ENCODE measurements around the gene BSCL2. TPM values are rescaled to one million over a fixed set of nuclear protein-coding genes. Genes with fewer than 3 reads are reported as not detected.
A peak's percentile ranks its signal among the peaks of the same experiment; 100 is the strongest.

Gene BSCL2
- total and polyA plus RNA-seq, 2 of the 13 experiments (the other 11 are each of a cell fraction or from before 2014, with no cell fraction given), result 19.5 to 21.1 TPM

DNA sequence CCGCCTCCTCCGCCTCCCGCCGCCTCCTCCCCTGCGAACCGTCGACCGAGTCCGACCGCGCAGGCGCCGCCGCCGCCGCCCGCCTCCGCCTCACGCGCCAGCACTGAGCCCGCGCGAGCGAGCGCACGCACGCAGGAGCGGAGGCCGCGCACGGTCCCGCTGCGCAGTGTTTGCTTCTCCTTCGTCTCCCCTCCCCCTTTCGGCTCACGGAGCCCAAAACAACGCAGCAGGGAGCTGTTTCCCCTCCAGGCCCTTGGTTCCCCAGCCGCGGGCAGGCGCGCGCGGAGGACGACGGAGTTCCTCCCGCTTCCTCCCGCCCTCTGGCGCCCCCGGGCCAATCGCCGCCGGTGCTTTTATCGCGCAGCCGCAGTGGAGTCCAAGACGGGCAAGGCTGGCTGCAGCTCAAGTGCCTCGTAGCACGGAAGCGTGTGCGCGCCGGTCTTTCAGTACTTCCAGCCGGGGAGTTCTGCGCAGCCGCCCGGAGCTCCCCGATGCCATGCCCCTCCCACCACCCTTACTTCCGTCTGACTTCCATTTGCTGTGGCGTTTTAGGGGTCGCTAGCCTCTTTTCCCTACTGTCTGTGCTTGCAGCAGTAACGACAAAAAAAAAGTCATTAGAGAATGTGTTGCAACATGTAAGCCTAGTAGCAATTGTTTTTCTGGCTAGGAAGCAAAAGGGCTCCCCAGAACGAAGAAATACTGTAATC, 20.1 kb upstream of the BSCL2 start, which contains the start of gene HNRNPUL2 (continued):
- TF ChIP-seq, protein P1, sequence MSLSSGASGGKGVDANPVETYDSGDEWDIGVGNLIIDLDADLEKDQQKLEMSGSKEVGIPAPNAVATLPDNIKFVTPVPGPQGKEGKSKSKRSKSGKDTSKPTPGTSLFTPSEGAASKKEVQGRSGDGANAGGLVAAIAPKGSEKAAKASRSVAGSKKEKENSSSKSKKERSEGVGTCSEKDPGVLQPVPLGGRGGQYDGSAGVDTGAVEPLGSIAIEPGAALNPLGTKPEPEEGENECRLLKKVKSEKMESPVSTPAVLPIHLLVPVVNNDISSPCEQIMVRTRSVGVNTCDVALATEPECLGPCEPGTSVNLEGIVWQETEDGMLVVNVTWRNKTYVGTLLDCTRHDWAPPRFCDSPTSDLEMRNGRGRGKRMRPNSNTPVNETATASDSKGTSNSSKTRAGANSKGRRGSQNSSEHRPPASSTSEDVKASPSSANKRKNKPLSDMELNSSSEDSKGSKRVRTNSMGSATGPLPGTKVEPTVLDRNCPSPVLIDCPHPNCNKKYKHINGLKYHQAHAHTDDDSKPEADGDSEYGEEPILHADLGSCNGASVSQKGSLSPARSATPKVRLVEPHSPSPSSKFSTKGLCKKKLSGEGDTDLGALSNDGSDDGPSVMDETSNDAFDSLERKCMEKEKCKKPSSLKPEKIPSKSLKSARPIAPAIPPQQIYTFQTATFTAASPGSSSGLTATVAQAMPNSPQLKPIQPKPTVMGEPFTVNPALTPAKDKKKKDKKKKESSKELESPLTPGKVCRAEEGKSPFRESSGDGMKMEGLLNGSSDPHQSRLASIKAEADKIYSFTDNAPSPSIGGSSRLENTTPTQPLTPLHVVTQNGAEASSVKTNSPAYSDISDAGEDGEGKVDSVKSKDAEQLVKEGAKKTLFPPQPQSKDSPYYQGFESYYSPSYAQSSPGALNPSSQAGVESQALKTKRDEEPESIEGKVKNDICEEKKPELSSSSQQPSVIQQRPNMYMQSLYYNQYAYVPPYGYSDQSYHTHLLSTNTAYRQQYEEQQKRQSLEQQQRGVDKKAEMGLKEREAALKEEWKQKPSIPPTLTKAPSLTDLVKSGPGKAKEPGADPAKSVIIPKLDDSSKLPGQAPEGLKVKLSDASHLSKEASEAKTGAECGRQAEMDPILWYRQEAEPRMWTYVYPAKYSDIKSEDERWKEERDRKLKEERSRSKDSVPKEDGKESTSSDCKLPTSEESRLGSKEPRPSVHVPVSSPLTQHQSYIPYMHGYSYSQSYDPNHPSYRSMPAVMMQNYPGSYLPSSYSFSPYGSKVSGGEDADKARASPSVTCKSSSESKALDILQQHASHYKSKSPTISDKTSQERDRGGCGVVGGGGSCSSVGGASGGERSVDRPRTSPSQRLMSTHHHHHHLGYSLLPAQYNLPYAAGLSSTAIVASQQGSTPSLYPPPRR (CRISPR knock-in tag; IDR thresholded peaks at IDR 0.05; ENCODE audit: borderline replicate concordance), result peak; percentile 53; the same call in 1 of the 2 replicates
- TF ChIP-seq CEBPB (IDR thresholded peaks at IDR 0.05; ENCODE audit: borderline replicate concordance, low read depth, low read length), result no peak
- TF ChIP-seq, protein P2, sequence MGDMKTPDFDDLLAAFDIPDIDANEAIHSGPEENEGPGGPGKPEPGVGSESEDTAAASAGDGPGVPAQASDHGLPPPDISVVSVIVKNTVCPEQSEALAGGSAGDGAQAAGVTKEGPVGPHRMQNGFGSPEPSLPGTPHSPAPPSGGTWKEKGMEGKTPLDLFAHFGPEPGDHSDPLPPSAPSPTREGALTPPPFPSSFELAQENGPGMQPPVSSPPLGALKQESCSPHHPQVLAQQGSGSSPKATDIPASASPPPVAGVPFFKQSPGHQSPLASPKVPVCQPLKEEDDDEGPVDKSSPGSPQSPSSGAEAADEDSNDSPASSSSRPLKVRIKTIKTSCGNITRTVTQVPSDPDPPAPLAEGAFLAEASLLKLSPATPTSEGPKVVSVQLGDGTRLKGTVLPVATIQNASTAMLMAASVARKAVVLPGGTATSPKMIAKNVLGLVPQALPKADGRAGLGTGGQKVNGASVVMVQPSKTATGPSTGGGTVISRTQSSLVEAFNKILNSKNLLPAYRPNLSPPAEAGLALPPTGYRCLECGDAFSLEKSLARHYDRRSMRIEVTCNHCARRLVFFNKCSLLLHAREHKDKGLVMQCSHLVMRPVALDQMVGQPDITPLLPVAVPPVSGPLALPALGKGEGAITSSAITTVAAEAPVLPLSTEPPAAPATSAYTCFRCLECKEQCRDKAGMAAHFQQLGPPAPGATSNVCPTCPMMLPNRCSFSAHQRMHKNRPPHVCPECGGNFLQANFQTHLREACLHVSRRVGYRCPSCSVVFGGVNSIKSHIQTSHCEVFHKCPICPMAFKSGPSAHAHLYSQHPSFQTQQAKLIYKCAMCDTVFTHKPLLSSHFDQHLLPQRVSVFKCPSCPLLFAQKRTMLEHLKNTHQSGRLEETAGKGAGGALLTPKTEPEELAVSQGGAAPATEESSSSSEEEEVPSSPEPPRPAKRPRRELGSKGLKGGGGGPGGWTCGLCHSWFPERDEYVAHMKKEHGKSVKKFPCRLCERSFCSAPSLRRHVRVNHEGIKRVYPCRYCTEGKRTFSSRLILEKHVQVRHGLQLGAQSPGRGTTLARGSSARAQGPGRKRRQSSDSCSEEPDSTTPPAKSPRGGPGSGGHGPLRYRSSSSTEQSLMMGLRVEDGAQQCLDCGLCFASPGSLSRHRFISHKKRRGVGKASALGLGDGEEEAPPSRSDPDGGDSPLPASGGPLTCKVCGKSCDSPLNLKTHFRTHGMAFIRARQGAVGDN (CRISPR knock-in tag; IDR thresholded peaks at IDR 0.05), result peak; percentile 96
- 0 out of 2 replicates have a peak, but pooled peaks have one; percentile 34 for TF ChIP-seq STAT5B (CRISPR knock-in tag; IDR thresholded peaks at IDR 0.05)
- no peak for TF ChIP-seq HNF4G (IDR thresholded peaks at IDR 0.05; ENCODE audit: borderline replicate concordance, low read depth, low read length)
- no peak for TF ChIP-seq HNF4G (CRISPR knock-in tag; IDR thresholded peaks at IDR 0.05; ENCODE audit: borderline replicate concordance, low read depth)
- TF ChIP-seq ZNF841 (CRISPR knock-in tag; IDR thresholded peaks at IDR 0.05; ENCODE audit: borderline replicate concordance), result no peak
- no peak for TF ChIP-seq NR3C1 (CRISPR knock-in tag; IDR thresholded peaks at IDR 0.05)
- TF ChIP-seq ZNF570 (CRISPR knock-in tag; IDR thresholded peaks at IDR 0.05; ENCODE audit: borderline replicate concordance), result peak; percentile 74; the same call in 1 of the 2 replicates
- peak; percentile 82 for TF ChIP-seq ZNF501 (CRISPR knock-in tag; IDR thresholded peaks at IDR 0.05)
- no peak for TF ChIP-seq TRIM24 (CRISPR knock-in tag; IDR thresholded peaks at IDR 0.05)
- peak; percentile 57; the same call in 1 of the 2 replicates for TF ChIP-seq ZBTB7B (CRISPR knock-in tag; IDR thresholded peaks at IDR 0.05)
- no peak for TF ChIP-seq KLF13 (CRISPR knock-in tag; IDR thresholded peaks at IDR 0.05)
- TF ChIP-seq ZNF598 (CRISPR knock-in tag; IDR thresholded peaks at IDR 0.05; ENCODE audit: borderline replicate concordance), result no peak
- no peak for TF ChIP-seq BCLAF1 (IDR thresholded peaks at IDR 0.05)
- TF ChIP-seq GLI4 (CRISPR knock-in tag; IDR thresholded peaks at IDR 0.05; ENCODE audit: borderline replicate concordance), result peak; percentile 65
- TF ChIP-seq ZNF33B (CRISPR knock-in tag; IDR thresholded peaks at IDR 0.05), result peak; percentile 78; the same call in 1 of the 2 replicates
- 0 out of 2 replicates have a peak, but pooled peaks have one; percentile 71 for TF ChIP-seq NFKBIZ (CRISPR knock-in tag; IDR thresholded peaks at IDR 0.05)

Measured in HepG2 (cell line).